ENCODE data around the gene GNAI1. TPM values are rescaled to one million over a fixed set of nuclear protein-coding genes. Genes with fewer than 3 reads are reported as not detected.

The GNAI1 gene
- total RNA-seq, 1 donor = 0.73 TPM

DNA sequence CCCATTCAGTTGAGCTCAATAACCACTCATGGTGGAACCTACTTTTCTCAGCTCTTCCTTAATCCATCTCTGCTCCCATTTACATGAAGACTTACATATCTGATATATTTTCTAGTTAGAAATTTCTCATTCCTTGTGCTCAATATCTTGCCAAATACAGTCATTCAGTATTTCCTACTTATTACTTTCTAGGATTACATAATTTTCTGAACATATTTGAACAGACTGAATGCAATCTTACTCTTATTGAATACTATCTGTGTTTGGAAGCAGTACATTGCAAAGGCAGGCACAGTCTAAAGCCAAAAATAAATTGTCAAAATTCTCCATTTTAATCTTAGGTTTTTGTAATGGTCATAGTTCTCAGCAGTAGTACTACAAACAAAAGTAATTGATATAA is 126.0 kb downstream of the GNAI1 start:
- Histone ChIP-seq H3K27me3 (ENCODE audit: insufficient read depth, low read length) (no peaks in the 10 kb centered on the region), H3K9me3 (ENCODE audit: low read depth, low read length) (no peaks in the 10 kb centered on the region), H3K4me3 (ENCODE audit: low read length) (no peak overlapping the region), H3K4me1 (ENCODE audit: insufficient read depth, low read length) (no peaks in the 10 kb centered on the region)

DNA sequence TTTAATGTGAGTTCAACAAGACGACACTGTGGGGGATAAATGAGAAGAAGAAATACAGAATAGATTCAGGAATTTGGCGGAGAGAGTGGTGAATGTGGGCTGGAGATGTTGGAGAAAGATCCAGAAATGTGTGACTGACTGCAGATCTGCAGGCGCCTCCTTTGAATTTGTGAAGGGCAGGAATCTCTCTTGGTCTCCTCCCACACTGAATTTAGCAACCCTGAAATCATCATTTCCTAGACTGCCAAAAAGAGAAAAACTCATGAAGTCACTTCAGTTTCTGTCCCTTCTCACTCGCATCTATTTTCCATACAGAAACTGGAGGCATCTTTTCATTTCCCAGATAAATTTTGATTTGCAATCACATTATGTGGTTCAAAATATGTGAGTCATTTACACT is 128.7 kb downstream of the GNAI1 start:
- Histone ChIP-seq H3K27me3 (ENCODE audit: insufficient read depth, low read length) (no peaks in the 10 kb centered on the region), H3K4me1 (ENCODE audit: insufficient read depth, low read length) (no peaks in the 10 kb centered on the region), H3K9me3 (ENCODE audit: low read depth, low read length) (no peaks in the 10 kb centered on the region), H3K4me3 (ENCODE audit: low read length) (no peak overlapping the region)

DNA sequence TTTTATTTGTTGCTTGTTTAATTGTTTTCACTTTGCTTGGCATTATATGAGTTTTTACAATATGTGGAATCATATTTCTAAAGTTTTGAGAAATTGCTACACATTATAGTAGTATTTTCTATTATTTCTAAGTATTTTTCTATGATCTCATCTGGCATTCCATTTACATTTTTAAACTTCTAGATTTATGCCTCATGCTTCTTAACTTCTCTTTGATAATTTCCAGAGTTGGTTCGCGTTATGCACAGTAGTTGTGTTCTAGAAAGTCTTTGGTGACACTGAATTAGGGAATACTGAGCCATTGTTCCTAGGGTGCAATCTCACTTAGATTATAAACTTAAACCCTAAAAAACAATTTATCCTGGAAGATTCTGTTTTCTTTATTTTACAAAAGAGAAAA is 129.2 kb downstream of the GNAI1 start:
- Histone ChIP-seq H3K4me1 (ENCODE audit: insufficient read depth, low read length) (no peaks in the 10 kb centered on the region), H3K9me3 (ENCODE audit: low read depth, low read length) (no peaks in the 10 kb centered on the region), H3K27me3 (ENCODE audit: insufficient read depth, low read length) (no peaks in the 10 kb centered on the region), H3K4me3 (ENCODE audit: low read length) (no peak overlapping the region)

DNA sequence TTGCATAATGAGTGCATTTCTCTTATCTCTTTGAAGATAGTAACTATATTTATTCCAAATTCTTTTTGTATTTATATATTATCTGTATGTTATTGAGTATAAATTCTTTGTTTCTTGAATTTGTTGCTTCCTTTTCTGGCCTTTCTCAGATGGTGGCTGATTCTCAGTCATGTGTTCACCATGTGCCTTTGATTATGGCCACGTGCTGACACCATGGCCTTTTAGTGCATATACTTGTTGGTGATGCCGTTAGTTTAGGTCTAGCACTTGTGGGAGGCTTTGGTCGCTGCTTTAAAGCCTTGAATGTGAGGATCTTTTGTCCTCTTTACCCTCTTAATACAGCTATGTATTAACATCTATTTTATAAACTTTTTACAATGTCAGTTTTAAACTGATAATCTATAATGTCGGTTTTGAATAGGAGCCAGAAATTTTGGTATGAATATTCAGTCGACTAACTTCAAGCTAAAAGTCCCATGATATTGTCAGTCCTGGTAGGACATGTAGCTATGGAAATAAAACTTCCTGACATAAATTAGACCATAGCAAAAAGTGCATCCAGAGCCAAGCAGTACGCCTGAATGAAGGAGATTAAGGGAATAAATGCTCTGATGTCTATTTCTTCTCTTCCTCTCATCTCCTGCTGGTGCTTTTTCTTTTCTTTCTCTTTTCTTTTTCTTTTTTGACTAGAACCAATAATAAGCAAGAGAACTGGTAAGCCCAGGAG is 130.3 kb downstream of the GNAI1 start:
- H3K4me3 ChIP-seq (ENCODE audit: low read length) = no peak overlapping the region
- no peaks in the 10 kb centered on the region for H3K9me3 ChIP-seq (ENCODE audit: low read depth, low read length)
- no peaks in the 10 kb centered on the region for H3K4me1 ChIP-seq (ENCODE audit: insufficient read depth, low read length)
- no peaks in the 10 kb centered on the region for H3K27me3 ChIP-seq (ENCODE audit: insufficient read depth, low read length)

DNA sequence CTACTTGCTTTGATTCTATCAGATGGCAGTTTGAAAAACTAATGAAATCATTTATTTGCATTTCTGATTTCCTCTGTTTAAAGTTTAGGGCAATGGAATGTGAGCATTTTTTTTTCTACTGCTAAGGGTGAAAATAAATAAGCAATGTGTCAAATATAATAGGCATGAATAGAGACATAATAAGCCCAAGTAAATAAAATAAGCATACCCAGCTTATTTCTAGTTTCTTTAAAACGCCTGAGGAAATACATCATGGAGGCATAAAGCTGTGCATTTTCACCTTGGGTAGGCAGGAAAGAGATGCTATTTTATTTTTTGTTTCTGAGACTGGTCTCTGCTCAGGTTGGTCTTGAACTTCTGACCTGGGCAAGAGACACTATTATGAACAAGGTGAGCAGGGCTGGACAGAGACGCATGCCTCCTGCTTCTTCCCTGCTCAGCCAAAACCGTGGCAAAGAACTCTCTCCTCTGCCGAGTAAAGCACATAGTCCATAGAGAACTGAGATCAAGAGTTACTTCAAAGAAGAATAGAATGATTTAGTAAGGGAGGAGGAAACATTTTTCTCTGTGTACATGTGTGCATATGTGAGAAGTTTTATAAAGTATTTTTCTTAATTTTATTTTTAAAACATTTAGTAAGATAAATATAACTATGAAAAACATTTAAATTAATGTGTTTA is 138.1 kb downstream of the GNAI1 start:
- no peak overlapping the region for H3K4me3 ChIP-seq (ENCODE audit: low read length)
- no peaks in the 10 kb centered on the region for H3K4me1 ChIP-seq (ENCODE audit: insufficient read depth, low read length)
- H3K27me3 ChIP-seq (ENCODE audit: insufficient read depth, low read length) = no peaks in the 10 kb centered on the region
- H3K9me3 ChIP-seq (ENCODE audit: low read depth, low read length) = no peaks in the 10 kb centered on the region

DNA sequence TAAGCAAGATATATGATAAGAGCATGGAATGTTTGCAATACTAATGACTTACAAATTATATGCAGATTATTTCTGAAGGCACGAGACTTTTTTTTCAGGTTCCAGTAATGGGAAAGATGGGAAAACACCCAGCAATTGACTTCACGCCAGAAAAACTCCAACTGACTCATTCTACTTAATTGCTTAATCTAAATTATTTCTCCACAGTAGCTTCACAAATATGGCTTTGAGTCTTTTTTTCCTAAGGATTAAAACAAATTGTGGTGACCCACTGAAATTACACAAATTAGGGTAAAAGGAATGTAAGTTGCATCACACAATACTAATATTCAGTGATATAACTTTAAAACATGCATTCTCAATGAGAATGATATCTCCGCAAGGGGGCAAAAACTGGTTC is 138.7 kb downstream of the GNAI1 start:
- H3K9me3 ChIP-seq (ENCODE audit: low read depth, low read length) = no peaks in the 10 kb centered on the region
- no peaks in the 10 kb centered on the region for H3K27me3 ChIP-seq (ENCODE audit: insufficient read depth, low read length)
- no peaks in the 10 kb centered on the region for H3K4me1 ChIP-seq (ENCODE audit: insufficient read depth, low read length)
- no peak overlapping the region for H3K4me3 ChIP-seq (ENCODE audit: low read length)

DNA sequence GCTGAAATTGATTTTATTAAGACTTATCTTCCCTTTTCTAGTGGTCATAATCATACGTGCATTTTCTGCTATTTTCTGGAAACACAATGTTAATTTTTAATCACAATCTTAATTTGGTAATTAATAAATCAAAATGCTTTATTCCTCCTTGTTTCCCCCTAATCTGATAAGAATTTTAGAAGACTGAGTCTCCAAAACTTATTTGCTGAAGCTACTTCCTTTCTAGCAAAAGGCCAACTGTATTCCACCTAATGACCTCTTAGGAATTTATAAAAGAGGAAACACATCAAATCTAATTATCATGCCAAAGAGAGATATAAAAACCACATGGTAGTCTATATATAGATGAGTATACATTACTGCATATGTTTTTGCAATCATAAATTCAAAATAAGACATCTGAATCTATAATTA is 140.6 kb downstream of the GNAI1 start:
- H3K4me1 ChIP-seq (ENCODE audit: insufficient read depth, low read length) = no peaks in the 10 kb centered on the region
- no peaks in the 10 kb centered on the region for H3K9me3 ChIP-seq (ENCODE audit: low read depth, low read length)
- no peaks in the 10 kb centered on the region for H3K27me3 ChIP-seq (ENCODE audit: insufficient read depth, low read length)
- H3K4me3 ChIP-seq (ENCODE audit: low read length) = no peak overlapping the region

Measured in mononuclear cell (primary cell).